ENCODE measurements around the gene MRPL30.

GRCh38 chr2:99200076-99200800 lies 19.3 kb downstream of the MRPL30 start:
- TF ChIP-seq YY1 (IDR thresholded peaks at IDR 0.05; ENCODE audit: insufficient read depth, insufficient read length) (no peak), SUZ12 (IDR thresholded peaks at IDR 0.05; ENCODE audit: extremely low read depth, insufficient read depth, insufficient read length) (no peak), ZNF274 (IDR thresholded peaks at IDR 0.05; ENCODE audit: low read depth, low read length) (no peak)

Data from NT2/D1 (cell line).